Peyer's patch (tissue), 4 donors: Measurements from ENCODE around the gene CDKN2C. TPM values are rescaled to one million over a fixed set of nuclear protein-coding genes. Genes with fewer than 3 reads are reported as not detected.

Experiments used
- DNase-seq, 3 donors: peaks; one replicate each; pipeline ENCODE4 v3.0.0-alpha.2; 2017 to 2019
- H3K27ac ChIP-seq, 4 donors: fragments of 200-600 bp; sonication (generic); one replicate each; pipeline ENCODE4 v1.5.1; 2016 to 2019
- H3K27me3 ChIP-seq, 2 donors: fragments of 200-600 bp; sonication (generic); one replicate each; pipeline ENCODE4 v1.5.1; 2019
- H3K36me3 ChIP-seq, 3 donors: fragments of 200-600 bp; sonication (generic); one replicate each; pipeline ENCODE4 v1.5.1; 2016 to 2019
- H3K4me1 ChIP-seq, 4 donors: fragments of 200-600 bp; sonication (generic); one replicate each; pipeline ENCODE4 v1.5.1; 2016 to 2019
- H3K4me3 ChIP-seq, 4 donors: fragments of 200-600 bp; sonication (generic); 1 replicate in 3 of 4; 2 replicates in 1 of 4; pipeline ENCODE4 v1.5.1; 2016 to 2019; ENCODE audit warnings: mild to moderate bottlenecking in 1 of 4
- H3K9me3 ChIP-seq, 4 donors: fragments of 200-600 bp; sonication (generic); one replicate each; pipeline ENCODE4 v1.5.1; 2016 to 2019; ENCODE audit warnings: mild to moderate bottlenecking in 1 of 4
- POLR2A ChIP-seq, 2 donors: fragments of 450-650 bp; IDR thresholded peaks; one replicate each; pipeline ENCODE4 v1.5.1; 2017; ENCODE audit warnings: antibody characterized with exemption in 2 of 2, mild to moderate bottlenecking in 2 of 2, moderate library complexity in 2 of 2
- total RNA-seq, 4 donors: library from RNA; depleted of rRNA; stranded (reverse); fragments of >200 nt; gene quantifications; one replicate each; pipeline ENCODE4 v1.1.0, GENCODE V29; 2016
- TF ChIP-seq, protein P1 (sequence below), 6 experiments: fragments of 450-650 bp in 4 of 6; fragments of 200-600 bp in 2 of 6; sonication (generic) in 1 of 6; IDR thresholded peaks; one replicate each; pipeline ENCODE4 v1.5.1; 2017 to 2019; ENCODE audit warnings: antibody characterized with exemption in 6 of 6, mild to moderate bottlenecking in 3 of 6, moderate library complexity in 1 of 6

Gene CDKN2C
- total RNA-seq, 4 donors from 2014 or later, result 5.8 to 14.5 (median 9.5) TPM

DNA sequence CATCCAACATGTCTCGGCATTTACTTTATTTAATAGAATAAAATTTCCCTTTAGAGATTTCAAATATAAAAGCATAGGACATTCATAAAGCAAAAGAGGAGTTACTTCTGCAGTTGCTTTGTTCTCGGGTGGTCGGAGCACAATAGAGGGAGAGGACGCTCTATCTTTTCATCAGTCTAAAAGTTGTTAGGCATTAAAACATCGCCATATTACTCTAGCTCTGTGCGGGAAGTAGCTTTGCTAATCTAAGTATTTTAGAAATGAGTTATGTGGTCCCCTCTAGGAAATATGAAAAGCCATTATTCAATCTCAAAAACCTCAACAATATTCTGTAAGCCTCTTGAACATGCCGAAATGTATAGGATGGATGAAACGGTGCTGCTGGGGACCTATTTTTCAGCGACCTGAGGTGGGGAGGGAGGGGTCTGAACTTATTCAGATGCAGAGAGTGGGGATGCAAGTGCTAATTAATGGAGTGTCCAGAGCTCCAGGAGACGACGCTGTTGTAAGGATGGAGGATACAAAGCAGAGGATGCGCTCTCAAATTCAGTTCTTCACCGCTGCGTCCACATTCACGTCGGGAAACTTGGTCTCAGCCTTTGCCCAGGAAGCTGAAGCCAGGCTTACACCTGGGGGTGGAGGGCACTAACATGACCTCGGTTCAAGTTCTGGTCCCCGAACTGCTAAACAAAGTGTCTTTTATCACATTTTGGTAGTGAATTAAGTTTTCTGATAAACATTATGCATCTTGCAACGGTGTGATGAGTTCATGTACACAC is 6.3 kb downstream of the CDKN2C start:
- DNase-seq, result no peak
- peak overlapping the region; percentile 56 to 97 (median 74) for H3K4me3 ChIP-seq
- no peaks in the 10 kb centered on the region for H3K36me3 ChIP-seq
- H3K4me1 ChIP-seq, result peaks cover 0 to 9% (median 4%) of the 10 kb centered on the region in 4 donors
- peak overlapping the region; percentile 77 to 96 (median 89) for H3K27ac ChIP-seq
- no peaks in the 10 kb centered on the region for H3K9me3 ChIP-seq
- H3K27me3 ChIP-seq, result no peaks in the 10 kb centered on the region
- TF ChIP-seq, protein P1, sequence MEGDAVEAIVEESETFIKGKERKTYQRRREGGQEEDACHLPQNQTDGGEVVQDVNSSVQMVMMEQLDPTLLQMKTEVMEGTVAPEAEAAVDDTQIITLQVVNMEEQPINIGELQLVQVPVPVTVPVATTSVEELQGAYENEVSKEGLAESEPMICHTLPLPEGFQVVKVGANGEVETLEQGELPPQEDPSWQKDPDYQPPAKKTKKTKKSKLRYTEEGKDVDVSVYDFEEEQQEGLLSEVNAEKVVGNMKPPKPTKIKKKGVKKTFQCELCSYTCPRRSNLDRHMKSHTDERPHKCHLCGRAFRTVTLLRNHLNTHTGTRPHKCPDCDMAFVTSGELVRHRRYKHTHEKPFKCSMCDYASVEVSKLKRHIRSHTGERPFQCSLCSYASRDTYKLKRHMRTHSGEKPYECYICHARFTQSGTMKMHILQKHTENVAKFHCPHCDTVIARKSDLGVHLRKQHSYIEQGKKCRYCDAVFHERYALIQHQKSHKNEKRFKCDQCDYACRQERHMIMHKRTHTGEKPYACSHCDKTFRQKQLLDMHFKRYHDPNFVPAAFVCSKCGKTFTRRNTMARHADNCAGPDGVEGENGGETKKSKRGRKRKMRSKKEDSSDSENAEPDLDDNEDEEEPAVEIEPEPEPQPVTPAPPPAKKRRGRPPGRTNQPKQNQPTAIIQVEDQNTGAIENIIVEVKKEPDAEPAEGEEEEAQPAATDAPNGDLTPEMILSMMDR (IDR thresholded peaks at IDR 0.05), result no peak
- no peak for TF ChIP-seq POLR2A (IDR thresholded peaks at IDR 0.05)

DNA sequence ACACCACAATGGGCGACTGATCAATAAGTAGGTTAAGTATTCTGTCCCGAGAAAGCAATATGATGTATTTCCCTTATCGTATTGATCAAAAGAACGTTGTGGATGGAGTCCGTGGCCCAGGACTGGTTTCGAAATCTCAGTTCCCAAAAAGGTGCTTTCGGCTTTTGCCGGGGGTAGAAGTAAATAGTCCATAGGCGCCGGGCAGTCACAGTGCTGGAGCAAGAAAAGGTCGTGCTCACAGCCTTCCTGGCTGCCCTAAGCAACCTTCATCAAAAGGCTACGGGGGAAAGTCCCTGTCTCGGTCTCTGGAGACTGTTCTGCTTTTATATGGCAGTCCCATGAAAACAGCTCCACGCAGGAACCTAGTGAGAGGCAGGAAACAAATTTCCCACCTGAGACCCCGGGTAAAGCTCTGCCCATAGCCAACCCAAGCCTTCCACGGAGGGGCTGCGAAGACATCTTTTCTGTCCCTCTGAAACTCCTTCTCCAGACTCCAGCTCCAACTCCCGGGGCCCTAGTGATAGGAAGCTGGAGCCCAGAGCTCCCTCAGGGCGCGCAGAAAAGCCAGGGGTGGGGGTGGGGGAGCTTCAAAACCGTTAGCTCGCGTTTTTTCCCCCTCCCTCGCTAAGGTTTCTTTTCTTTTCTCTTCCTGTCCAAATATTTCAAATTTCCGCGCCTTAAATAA is 7.0 kb downstream of the CDKN2C start:
- TF ChIP-seq, protein P1 (IDR thresholded peaks at IDR 0.05), result no peak
- Histone ChIP-seq H3K4me1 (peaks cover 0 to 9% (median 4%) of the 10 kb centered on the region in 4 donors), H3K27ac (peak overlapping the region; percentile 77 to 96 (median 89)), H3K4me3 (peak overlapping the region; percentile 56 to 97 (median 74)), H3K36me3 (no peaks in the 10 kb centered on the region), H3K9me3 (no peaks in the 10 kb centered on the region), H3K27me3 (no peaks in the 10 kb centered on the region)
- DNase-seq, result peak in 2 of 3 donors; percentile 55 to 61

DNA sequence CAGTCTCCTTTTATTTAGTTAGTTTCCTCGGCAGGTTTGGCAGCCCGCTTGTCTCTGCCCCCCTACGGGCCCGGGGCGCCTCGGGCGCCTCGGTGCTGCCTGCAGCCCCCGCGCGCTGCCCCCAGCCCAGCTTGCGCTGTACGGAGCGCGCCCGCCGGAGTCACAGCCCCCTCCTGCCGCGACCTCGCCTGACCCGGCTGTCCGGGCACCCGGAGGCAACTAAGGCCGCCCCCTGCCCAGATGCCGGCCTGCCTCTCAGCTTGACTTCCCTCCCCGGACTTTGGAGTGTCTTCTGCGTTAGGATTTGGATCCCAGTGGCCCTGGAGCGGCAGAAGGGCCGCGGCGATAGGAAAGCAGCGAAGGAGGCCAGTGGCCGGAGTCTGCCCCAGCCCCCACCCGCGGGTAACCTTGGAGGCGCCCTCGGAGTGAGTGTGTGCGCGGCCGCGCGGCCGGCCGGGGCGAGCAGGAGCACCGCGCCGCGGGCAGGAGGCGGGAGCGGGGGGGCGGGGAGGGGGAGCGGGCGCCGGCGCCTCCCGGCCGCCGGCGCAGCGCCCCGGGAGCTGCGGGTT is 7.6 kb downstream of the CDKN2C start:
- Histone ChIP-seq H3K9me3 (no peaks in the 10 kb centered on the region), H3K27me3 (no peaks in the 10 kb centered on the region), H3K4me3 (peak overlapping the region; percentile 56 to 97 (median 74)), H3K36me3 (no peaks in the 10 kb centered on the region), H3K4me1 (peaks cover 0 to 9% (median 4%) of the 10 kb centered on the region in 4 donors), H3K27ac (peak overlapping the region; percentile 77 to 96 (median 89))
- TF ChIP-seq POLR2A (IDR thresholded peaks at IDR 0.05), result no peak
- TF ChIP-seq, protein P1 (IDR thresholded peaks at IDR 0.05), result no peak
- peak in 2 of 3 donors; percentile 73 to 84 for DNase-seq

DNA sequence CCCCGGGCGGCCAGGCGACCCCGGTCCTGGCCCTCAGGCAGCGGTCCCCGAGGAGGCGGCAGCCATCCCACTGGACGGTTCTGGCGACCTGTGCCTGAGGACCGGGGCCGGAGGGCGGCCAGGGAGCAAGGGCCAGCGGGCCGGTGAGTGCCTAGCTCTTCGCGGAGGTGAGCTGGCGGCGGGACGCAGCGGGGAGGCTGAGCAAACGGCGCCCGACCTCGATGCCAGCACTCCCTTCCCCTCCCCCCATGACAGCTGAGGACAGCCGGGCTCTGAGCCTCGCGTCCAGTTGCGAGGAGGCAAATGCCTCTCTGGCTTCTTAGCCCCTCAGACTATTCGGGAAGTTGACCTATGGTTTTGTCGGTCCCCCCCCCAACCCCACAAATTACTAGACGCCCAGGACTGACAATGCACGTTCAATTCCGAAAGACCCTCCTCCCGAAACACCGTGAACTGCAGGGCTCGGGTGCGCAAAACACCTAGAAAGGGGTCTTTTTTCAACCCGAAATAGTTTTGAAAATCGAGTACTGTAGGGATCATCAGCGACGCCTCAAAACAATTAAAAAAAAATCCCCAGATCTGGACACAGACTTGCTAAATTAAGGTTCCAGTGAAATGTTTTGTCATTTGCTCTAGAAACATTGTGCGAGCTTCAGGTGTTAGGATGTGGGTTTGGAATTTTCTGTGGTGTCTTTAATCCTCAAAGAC is 8.3 kb downstream of the CDKN2C start:
- H3K27me3 ChIP-seq, result no peaks in the 10 kb centered on the region
- peaks cover 0 to 9% (median 4%) of the 10 kb centered on the region in 4 donors for H3K4me1 ChIP-seq
- no peaks in the 10 kb centered on the region for H3K9me3 ChIP-seq
- DNase-seq, result peak in 2 of 3 donors; percentile 74 to 82
- TF ChIP-seq, protein P1 (IDR thresholded peaks at IDR 0.05), result no peak
- TF ChIP-seq POLR2A (IDR thresholded peaks at IDR 0.05), result peak; percentile 22 to 29
- H3K36me3 ChIP-seq, result no peaks in the 10 kb centered on the region
- peak overlapping the region; percentile 77 to 96 (median 89) for H3K27ac ChIP-seq
- peak overlapping the region; percentile 56 to 97 (median 74) for H3K4me3 ChIP-seq
